ENCODE measurements around the gene SARDH.
"Not testable (repeated sequence)": the region's sequence is repeated elsewhere in the genome, so short reads cannot be mapped to it uniquely, and the experiment has no call there.

SARDH gene

GRCh38 chr9:133758228-133758627 lies 20.1 kb upstream of the SARDH start:
- no peak for DNase-seq

- no peak for DNase-seq
Measured at GRCh38 chr9:133754688-133755227, 16.6 kb upstream of the SARDH start.

DNA sequence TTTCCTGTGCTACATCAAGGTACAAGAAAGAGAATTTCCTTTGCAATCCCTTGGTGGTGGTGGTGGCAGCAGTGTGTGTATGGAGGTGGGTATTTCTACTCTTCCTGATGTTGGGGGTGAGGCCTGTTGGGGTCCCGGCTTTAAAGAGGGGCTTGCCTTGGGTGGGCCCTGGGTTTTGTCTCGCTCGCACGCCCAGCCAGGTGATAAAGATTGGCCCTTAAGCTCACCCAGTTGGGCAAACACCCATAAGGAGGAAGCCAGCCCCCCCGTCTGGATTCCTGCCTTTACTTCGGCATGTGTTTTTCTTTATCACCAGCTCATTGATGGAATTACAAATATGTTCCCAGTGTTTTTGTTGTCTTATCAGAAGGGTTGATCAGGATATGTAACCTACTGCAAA lies 16.0 kb upstream of the SARDH start:
- DNase-seq = no peak

DNA sequence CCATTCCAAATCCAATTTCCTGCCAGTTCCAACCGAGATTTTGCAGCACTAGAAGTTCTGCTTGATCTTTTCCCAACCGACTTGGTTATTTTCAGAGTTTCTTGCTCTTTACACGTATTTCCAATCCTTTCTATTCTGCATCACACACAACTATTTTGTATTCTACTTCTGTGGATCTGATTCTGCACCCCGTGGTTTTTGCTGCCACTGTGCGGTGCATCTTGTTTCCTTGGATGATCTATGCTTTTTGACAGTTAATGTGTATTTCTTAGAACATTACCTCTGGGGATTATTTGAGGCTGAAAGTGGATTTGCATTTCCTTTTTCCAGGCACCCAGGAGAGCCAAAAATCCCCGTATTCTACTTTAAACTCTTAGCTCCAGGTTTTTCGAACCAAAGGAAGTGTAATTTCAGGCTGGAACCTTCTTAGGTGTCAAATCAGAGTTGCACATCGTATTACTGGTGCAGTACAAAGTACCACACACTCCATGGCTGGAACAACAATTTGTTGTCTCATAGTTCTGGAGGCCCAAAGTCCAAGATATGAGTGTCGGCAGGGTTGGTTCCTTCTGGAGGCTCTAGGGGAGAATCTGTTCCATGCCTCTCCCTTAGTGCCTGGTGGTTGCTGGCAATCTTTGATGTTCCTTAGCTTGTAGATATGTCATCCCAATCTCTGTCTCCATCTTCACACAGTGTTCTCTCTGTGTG lies 14.7 kb upstream of the SARDH start:
- no peak for DNase-seq

DNA sequence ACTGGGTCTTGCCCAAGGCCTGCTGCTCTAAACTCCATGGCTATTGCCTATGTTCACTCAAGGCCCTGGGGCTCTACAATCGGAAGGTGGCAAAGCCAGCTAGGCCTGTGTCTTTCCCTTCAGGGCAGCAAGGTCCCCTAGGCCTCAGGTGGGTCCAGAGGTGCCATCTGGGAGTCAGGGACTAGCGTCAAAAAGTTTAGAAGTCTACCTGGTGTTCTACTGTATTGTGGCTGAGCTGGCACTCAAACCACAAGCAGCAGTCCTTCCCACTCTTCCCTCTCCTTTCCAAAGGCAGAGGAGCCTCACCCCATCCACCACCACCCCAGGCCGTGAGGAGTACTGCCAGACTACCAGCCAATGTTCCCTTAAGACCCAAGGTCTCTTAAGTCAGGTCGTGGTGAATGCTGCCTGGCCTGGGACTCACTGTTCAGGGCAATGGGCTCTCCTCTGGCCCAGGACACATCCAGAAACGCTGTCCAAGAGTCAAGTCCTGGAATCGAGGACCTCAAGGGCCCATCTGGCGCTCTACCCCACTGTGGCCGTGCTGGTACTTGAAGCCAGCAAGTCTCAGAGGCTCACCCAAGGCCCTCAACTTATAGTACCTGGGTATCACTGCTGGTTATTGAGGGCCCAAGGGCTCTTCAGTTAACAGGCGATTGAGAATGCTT lies 13.0 kb upstream of the SARDH start:
- DNase-seq = no peak

DNA sequence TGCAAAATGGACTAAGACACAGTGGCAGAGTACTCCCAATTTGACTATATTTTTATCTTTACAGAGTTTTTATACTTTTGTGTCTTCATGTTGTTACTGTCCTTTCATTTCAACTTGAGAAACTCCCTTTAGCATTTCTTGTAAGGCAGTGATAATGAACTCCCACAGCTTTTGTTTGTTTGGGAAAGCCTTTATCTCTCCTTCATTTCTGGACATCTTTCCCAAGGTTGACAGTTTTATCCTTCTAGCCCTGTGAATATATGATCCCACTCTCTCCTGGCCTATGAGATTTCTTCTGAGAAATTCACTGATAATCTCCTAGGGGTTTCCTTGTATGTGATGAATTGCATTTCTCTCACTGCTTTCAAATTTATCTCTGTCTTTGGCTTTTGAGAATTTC lies 9.2 kb upstream of the SARDH start:
- DNase-seq = no peak

DNA sequence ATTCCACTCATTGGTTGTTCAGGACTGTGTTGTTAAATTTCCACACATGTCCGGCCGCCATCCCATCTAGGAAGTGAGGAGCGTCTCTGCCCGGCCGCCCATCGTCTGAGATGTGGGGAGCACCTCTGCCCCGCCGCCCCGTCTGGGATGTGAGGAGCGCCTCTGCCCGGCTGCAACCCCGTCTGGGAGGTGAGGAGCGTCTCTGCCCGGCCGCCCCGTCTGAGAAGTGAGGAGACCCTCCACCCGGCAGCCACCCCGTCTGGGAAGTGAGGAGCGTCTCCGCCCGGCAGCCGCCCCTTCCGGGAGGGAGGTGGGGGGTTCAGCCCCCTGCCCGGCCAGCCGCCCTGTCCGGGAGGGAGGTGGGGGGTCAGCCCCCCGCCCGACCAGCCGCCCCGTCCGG lies 6.4 kb upstream of the SARDH start:
- not testable (repeated sequence) for DNase-seq

DNA sequence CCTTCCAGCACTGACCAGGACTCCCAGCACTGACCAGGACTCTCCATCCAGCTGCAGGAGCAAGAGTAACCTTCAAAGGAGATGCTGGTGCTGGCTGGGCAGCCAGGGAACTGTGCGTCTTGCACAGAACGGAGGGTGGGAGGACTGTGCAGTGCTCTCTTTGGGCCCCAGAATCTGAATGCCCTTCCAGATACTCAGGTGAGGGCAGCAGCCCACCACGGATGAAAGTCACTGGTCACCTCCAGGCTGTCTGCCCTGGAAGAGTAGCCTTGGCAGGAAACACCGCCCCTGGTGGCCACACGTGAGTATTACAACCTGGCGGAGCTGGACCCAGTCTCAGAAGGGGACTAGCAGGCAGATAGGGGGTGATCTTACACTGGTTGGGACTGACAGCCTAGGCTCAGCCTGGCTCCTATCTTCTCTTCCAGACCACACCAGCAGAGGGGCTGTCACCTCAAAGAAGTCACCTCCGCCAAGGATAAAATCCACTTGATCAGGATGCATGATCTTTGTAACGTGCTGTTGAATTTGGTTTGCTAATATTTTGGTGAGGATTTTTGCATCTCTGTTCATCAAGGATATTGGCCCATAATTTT lies 4.8 kb upstream of the SARDH start:
- DNase-seq = peak; percentile 61 to 72

- no peak for DNase-seq
Measured at GRCh38 chr9:133742251-133742650, 4.1 kb upstream of the SARDH start.

GRCh38 chr9:133741716-133742115 lies 3.6 kb upstream of the SARDH start:
- DNase-seq = no peak

GRCh38 chr9:133740911-133741310 lies 2.8 kb upstream of the SARDH start:
- DNase-seq = no peak

- DNase-seq = no peak
Measured at GRCh38 chr9:133739408-133740280, 1.5 kb upstream of the SARDH start.

- no peak for DNase-seq
Measured at GRCh38 chr9:133738640-133739225, 581 bp upstream of the SARDH start.

DNA sequence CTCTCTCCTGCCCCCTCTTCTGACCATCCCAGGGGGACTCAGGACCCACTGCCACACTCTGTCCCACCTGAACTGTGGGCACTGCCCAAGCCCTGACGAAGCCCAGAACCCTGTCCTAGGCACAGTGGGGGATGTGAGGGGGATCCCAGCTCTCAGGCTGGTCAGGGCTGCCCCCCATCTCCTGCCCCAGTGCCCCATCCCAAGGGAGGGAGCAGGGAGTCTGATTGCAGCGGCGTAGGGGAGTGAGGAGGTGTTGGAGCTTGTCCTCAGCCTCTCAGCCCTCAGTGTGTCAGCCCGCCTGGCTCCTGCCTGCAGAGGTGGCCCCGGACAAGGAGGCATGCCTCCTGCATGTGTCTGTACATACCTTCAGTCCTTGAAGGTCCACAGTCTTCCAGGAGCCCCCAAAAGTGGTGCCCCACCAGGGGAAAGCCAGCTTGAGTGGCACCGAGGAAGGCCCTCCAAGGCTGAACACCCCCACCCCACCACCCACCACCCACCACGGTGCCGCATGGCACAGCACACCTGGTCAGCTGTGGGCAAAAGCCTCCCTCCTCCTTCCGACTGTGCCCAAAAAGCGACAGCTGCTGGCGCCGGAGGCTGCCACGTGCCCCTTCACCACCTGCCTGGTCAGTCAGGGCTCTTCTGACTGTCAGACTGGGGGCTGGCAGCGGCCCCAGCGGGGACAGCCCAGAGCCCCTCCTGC lies 930 bp downstream of the SARDH start:
- DNase-seq = no peak

DNA sequence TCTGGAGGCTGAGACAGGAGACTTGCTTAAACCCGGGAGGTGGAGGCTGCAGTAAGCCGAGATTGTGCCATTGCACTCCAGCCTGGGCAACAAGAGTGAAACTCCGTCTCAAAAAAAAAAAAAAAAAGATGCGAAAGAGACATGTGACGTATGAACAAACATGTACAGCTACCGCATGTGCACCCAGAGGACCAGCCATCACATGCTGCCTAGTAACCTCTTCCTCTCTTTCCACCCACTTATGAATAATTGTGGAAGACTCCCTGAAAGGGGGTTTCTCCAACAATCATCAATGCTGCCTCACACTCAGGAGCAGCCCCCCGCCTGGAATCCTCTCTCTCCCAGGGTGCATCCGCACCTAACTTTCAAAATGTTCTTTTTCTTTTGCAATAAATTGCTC lies 2.2 kb downstream of the SARDH start:
- DNase-seq = no peak

DNA sequence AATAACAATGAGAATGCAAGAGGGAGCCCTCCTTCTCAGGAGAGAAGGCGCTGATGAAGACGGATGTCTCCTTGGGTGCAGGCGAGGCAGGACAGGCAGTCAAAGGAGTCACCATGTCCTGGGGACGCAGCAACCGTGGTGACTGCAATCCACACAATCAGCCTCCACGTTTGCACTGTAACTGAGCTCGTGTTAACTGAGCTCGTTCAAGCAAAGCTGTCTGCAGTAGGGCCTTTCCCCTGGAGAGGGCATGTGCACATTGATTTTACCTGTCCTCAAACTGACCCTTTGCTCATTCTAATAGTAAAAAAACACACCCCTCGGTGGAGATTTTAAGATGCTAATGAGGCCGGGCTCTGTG lies 2.8 kb downstream of the SARDH start:
- no peak for DNase-seq

DNA sequence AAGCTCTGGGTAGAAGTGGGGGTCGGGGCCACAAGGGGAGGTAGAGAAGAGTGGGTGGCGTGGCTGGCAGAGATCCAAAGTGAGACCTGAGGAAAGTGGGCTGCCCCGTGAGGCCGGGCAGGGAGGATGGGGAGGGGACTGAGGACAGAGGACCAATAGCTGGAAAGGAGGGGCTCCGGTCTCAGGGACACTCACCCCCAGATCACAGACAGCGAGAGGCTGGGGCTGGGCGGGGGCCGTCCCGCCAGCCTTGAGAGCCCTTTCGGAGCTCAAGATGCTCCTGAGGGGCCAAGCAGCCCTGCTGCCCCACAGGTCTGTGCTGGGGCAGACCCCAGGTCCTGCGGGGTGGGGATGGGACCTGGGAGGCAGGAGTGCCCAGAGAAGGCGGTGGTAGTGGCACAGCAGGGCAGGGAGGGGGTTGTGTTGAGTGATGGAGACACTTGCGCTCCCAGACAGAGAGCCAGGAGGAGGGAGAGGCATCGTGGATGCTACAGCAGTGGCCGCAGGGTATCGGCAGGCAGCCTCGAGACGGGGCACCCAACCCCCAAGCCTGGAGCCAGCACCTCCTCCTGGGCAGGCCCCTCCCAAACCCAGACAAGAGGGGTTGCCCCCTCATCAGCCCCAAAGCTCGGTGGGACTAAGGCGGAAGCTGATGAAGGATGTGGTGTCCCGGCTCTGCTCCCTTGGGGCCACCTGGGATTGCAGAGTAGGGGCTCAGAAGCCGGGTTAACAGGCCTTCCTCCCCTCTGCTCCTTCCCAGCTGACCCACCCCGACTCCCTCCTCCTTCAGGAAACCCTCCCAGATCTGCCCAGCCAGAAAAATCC lies 3.4 kb downstream of the SARDH start:
- DNase-seq = no peak

DNA sequence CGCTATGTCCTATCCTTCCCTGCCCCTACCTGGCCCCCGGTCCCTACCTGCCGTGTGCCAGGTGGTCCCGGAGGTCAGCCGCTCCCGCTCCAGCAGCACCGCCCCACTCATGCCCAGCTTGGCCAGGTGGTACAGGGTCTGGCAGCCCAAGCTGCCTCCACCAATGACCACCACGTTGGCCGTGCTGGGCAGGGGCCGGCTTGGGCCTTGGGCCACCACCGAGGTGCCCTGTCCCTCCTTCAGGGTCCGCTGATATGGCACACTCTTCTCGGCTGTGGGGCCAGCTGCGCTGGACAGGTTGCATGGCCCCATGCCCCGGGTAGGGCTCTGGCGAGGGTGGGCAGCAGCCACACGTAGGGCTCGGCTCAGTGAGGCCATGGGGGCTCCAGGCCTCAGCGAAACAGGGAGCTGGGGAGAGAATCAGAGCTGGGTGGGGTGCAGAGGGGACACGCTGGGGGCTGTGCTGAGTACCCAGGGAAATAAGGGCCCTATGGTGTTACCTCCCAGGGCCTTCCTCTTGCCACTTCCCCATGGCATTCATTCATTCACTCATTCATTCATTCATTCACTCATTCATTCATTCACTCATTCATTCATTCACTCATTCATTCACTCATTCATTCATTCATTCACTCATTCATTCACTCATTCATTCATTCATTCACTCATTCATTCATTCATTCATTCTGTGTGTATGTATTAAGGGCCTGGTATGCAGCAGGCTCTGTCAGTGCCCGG lies 4.2 kb downstream of the SARDH start:
- DNase-seq = no peak

DNA sequence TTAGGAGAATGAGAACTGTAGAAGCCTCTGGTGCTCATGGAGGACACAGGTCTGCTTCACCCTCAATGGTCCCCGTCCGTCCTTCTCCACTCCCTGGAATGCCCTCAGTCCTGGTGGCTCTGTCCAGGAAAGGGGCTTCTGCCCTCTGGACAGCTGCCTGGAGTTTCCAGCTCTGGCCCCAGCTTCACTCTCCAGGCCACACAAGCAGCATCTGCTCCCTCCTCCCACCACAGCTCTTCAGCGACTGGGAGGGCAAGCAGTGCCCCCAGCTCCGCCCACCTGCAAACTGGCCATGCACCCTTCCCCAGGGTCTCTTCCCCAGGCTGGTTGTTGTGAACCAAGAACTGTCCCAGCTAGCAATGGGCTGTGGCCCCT lies 4.7 kb downstream of the SARDH start:
- no peak for DNase-seq

- DNase-seq = no peak
Measured at GRCh38 chr9:133732639-133733408, 5.3 kb downstream of the SARDH start.
